OCI-LY3 (cell line): ENCODE measurements around the gene DGKG.

Experiments used
- H2AFZ ChIP-seq: fragments of 200-600, 300-600 bp; shearing (Covaris generic); 2 replicates; pipeline ENCODE4 v1.6.0; 2014; ENCODE audit warnings: antibody characterized with exemption, low read depth, low read length
- H3K27ac ChIP-seq: fragments of 200-600, 300-600 bp; sonication (generic); 2 replicates; pipeline ENCODE4 v1.5.1; 2014; ENCODE audit warnings: mild to moderate bottlenecking, low read length, moderate library complexity, mixed read lengths
- H3K27me3 ChIP-seq: fragments of 200-600, 300-600 bp; sonication (generic); 2 replicates; pipeline ENCODE4 v1.6.1; 2014; ENCODE audit warnings: low read depth, low read length, mixed read lengths
- H3K36me3 ChIP-seq: fragments of 200-600, 300-600 bp; sonication (generic); replicated peaks from 2 replicates; pipeline ENCODE3; 2014; ENCODE audit warnings: low read depth, low read length, mixed read lengths
- H3K4me1 ChIP-seq: fragments of 300-600, 200-600 bp; sonication (generic); 2 replicates; pipeline ENCODE4 v1.6.1; 2014; ENCODE audit warnings: low read length, mixed read lengths
- H3K4me2 ChIP-seq: fragments of 200-600, 300-600 bp; sonication (generic); 2 replicates; pipeline ENCODE4 v1.6.1; 2014; ENCODE audit warnings: low read length, mixed read lengths
- H3K4me3 ChIP-seq: fragments of 300-600, 200-600 bp; sonication (generic); 2 replicates; pipeline ENCODE4 v1.5.1; 2014; ENCODE audit warnings: antibody characterized with exemption, mild to moderate bottlenecking, low read length, moderate library complexity
- H3K79me2 ChIP-seq: fragments of 300-600, 200-600 bp; shearing (Covaris generic); 2 replicates; pipeline ENCODE4 v1.6.1; 2014; ENCODE audit warnings: mild to moderate bottlenecking, low read length, mixed read lengths
- H3K9ac ChIP-seq: fragments of 300-600, 200-600 bp; shearing (Covaris generic); 2 replicates; pipeline ENCODE4 v1.6.0; 2014; ENCODE audit warnings: mild to moderate bottlenecking, low read length, moderate library complexity
- H3K9me3 ChIP-seq: fragments of 200-600, 300-600 bp; shearing (Covaris generic); 2 replicates; pipeline ENCODE4 v1.6.1; 2014; ENCODE audit warnings: low read length, mixed read lengths; ENCODE audit not compliant: insufficient read depth
- H4K20me1 ChIP-seq: fragments of 200-600, 300-600 bp; sonication (generic); 2 replicates; pipeline ENCODE4 v1.6.1; 2016; ENCODE audit warnings: low read length, mixed read lengths; ENCODE audit not compliant: insufficient read depth
- EZH2phosphoT487 ChIP-seq: fragments of 200-600 bp; shearing (Covaris generic); IDR thresholded peaks from 2 replicates; pipeline ENCODE4 v1.6.1; 2018; ENCODE audit warnings: antibody characterized with exemption, mixed run types, low read depth
- TF ChIP-seq, protein P1 (sequence below): fragments of 200-600, 300-600 bp; sonication (generic); IDR thresholded peaks from 2 replicates; pipeline ENCODE4 v1.5.1; 2014; ENCODE audit warnings: antibody characterized with exemption, low read length, low read depth

Gene DGKG

DNA sequence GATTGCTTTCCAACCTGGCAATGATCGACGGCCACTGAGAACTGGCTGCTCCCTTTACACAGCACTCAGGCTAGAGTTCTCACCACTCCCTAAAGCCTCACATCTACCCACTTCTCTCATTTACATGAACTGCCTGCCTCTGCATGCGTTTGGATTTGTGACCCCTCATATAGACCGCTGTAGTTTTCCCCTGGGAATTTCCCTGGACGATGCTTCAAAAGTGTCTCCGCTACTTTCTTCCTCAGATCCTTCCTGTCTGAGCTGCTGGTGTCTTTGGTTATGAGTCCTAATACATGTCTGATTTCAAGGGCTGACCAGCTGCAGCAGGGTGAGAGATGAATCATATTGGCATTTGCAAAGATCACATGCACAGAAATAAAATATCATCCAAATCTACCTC lies 136.4 kb downstream of the DGKG start:
- no peak overlapping the region for H3K27ac ChIP-seq
- 0 out of 2 replicates have a peak, but pooled peaks cover 16% of the 10 kb centered on the region for H3K27me3 ChIP-seq
- no peaks in the 10 kb centered on the region for H4K20me1 ChIP-seq
- H3K4me2 ChIP-seq, result peak overlapping the region; percentile 59
- no peaks in the 10 kb centered on the region for H3K9me3 ChIP-seq
- H3K36me3 ChIP-seq, result no peaks in the 10 kb centered on the region
- no peak overlapping the region for H3K9ac ChIP-seq
- no peak overlapping the region for H2AFZ ChIP-seq
- H3K79me2 ChIP-seq, result no peaks in the 10 kb centered on the region
- peak overlapping the region; percentile 20 for H3K4me3 ChIP-seq
- TF ChIP-seq, protein P1, sequence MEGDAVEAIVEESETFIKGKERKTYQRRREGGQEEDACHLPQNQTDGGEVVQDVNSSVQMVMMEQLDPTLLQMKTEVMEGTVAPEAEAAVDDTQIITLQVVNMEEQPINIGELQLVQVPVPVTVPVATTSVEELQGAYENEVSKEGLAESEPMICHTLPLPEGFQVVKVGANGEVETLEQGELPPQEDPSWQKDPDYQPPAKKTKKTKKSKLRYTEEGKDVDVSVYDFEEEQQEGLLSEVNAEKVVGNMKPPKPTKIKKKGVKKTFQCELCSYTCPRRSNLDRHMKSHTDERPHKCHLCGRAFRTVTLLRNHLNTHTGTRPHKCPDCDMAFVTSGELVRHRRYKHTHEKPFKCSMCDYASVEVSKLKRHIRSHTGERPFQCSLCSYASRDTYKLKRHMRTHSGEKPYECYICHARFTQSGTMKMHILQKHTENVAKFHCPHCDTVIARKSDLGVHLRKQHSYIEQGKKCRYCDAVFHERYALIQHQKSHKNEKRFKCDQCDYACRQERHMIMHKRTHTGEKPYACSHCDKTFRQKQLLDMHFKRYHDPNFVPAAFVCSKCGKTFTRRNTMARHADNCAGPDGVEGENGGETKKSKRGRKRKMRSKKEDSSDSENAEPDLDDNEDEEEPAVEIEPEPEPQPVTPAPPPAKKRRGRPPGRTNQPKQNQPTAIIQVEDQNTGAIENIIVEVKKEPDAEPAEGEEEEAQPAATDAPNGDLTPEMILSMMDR, result no peak
- no peak for TF ChIP-seq EZH2phosphoT487
- peaks cover 29% of the 10 kb centered on the region for H3K4me1 ChIP-seq

DNA sequence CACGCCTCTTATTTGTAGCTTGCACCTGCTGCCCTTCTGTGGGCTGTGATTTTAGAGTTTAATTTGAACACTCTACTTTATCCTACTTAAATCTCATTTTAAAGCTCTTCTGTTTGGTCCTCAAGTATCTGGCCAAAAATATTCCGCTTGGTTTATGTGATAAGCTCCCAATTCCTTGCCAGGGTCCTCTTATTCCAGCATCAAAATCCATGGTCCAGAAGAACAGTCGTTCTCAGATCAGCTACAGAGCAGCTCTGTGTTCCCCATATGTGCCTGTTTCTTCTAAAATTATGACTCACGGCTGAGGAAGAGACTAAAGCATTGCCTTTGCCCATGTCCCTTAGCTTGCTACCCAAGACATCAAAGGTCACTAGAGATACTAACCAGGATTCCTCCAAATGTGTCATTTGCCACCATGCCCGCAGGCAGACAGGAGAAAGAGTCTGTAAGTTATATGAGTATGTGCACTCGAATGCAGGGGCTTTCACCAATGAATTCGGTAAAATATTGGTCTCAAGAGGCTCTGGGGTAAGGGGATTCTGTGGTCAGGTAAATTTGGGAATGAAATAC lies 137.9 kb downstream of the DGKG start:
- Histone ChIP-seq H4K20me1 (no peaks in the 10 kb centered on the region), H3K4me3 (no peak overlapping the region), H3K79me2 (no peaks in the 10 kb centered on the region), H3K27ac (no peak overlapping the region), H3K27me3 (peaks cover 29% of the 10 kb centered on the region), H3K36me3 (no peaks in the 10 kb centered on the region), H2AFZ (no peak overlapping the region), H3K9me3 (no peaks in the 10 kb centered on the region), H3K9ac (no peak overlapping the region), H3K4me2 (no peak overlapping the region), H3K4me1 (peaks cover 29% of the 10 kb centered on the region)
- TF ChIP-seq, protein P1, result no peak
- no peak for TF ChIP-seq EZH2phosphoT487

DNA sequence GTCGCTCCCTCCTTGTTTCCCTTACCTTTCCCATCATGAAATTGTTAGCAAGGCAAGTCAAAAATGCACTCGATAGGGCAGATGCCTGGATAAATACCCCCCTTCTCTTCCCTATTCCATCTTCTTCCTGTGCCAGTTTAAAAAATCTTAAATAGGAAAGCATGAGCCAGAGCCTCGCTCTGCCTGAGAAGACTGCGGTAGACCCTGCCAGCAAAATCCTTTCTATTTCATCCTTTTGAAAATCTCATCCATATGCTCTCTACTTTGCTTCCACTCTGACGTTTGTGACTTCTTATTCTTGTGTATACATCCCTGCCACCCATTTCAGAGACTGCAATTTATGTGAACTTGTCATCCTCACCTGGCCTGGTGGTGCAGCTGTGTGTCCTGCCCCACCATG lies 138.6 kb downstream of the DGKG start:
- Histone ChIP-seq H3K4me1 (peaks cover 32% of the 10 kb centered on the region), H3K4me3 (no peak overlapping the region), H4K20me1 (no peaks in the 10 kb centered on the region), H3K4me2 (no peak overlapping the region), H3K27me3 (peaks cover 29% of the 10 kb centered on the region), H3K9ac (no peak overlapping the region), H3K27ac (no peak overlapping the region), H3K36me3 (no peaks in the 10 kb centered on the region), H3K9me3 (no peaks in the 10 kb centered on the region), H3K79me2 (no peaks in the 10 kb centered on the region), H2AFZ (no peak overlapping the region)
- TF ChIP-seq, protein P1, result no peak
- TF ChIP-seq EZH2phosphoT487, result no peak

DNA sequence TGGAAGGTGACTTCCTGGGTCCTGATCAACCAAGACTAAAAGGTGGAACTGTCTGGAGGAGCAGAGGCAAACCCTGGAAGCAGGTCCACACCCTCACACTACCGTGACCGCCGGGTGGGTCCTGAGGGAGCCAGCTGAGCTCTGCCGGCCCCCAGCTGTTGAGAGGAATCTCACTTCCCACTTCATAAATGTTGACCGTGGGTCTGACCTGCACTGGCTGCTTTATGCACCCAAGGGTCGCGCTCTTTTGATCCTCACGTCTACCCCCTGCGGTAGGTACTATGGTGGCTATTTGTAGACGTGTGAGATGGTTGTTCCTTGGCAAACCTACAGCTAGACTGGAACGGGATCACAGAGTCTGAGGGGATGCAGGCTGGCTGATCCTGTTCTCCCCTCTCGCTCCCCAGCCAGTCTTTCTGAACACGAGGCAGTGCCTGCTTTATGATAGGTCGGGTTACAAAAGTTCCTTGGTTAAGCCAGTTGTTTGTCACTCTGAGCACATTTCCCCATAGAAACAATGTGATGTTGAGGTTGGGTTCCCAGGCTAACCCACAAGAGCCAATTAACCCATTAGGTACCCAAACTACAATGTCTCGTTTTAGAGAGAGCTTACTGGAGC lies 140.2 kb downstream of the DGKG start:
- H3K4me1 ChIP-seq, result peaks cover 48% of the 10 kb centered on the region
- no peaks in the 10 kb centered on the region for H3K9me3 ChIP-seq
- H3K79me2 ChIP-seq, result no peaks in the 10 kb centered on the region
- H3K36me3 ChIP-seq, result no peaks in the 10 kb centered on the region
- H4K20me1 ChIP-seq, result no peaks in the 10 kb centered on the region
- H3K27ac ChIP-seq, result no peak overlapping the region
- peaks cover 35% of the 10 kb centered on the region for H3K27me3 ChIP-seq
- H2AFZ ChIP-seq, result no peak overlapping the region
- no peak overlapping the region for H3K4me2 ChIP-seq
- H3K4me3 ChIP-seq, result no peak overlapping the region
- no peak overlapping the region for H3K9ac ChIP-seq
- TF ChIP-seq EZH2phosphoT487, result no peak
- TF ChIP-seq, protein P1, result no peak
